ENCODE data around the gene C1orf21. TPM values are rescaled to one million over a fixed set of nuclear protein-coding genes. Genes with fewer than 3 reads are reported as not detected.

C1orf21 gene
- polyA plus RNA-seq, 1 of the 3 experiments (the other 2 are of a cell fraction): 4.8 TPM

DNA sequence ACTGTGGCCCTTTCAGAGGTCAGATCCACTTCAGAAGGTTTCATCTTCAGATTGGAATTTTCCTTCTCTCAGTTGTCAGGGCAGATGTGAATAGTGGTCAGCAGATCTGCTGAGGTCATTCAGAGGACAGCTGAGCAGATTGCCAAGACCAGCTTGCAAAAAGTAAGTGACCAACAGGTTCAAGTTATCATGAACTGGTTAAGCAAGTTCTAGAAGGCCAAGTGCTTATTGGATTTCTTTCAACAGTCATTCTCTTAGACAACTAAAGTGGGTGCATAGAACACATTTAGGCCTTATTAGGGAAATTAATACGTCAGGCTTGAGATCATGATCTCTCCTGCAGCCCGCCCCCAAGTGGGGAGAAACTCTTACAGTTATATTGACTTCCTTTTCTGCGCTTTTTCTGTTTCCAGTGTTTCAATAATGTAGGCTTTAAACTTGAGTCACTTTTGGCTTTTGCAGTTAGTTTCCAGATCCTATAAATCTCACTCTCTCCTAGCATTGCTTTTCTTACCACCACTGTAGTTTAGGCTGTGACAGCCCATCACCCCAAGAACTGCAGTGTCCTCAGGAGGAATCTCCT is 96.4 kb downstream of the C1orf21 start:
- Histone ChIP-seq H3K36me3 (replicated peaks in 1 of 2; ENCODE audit: control insufficient read depth in 1 of 2, insufficient read depth in 2 of 2, low read length in 1 of 2) (peaks cover 0 to 6% of the 10 kb centered on the region in 2 experiments), H3K9me2 (no peaks in the 10 kb centered on the region), H3K27me3 (ENCODE audit: insufficient read depth) (no peaks in the 10 kb centered on the region), H3K4me3 (ENCODE audit: low read depth in 2 of 2, low read length in 1 of 2) (no peak overlapping the region), H3K79me2 (ENCODE audit: insufficient read depth) (peaks cover 4% of the 10 kb centered on the region; the same call in 1 of the 2 replicates), H2AFZ (ENCODE audit: low read depth) (no peak overlapping the region), H4K20me1 (ENCODE audit: insufficient read depth) (no peaks in the 10 kb centered on the region), H3K27ac (ENCODE audit: low read depth in 2 of 2, low read length in 1 of 2) (peak overlapping the region; percentile 11 to 79; a peak in 3 of 4 replicates), H3K4me2 (0 out of 2 replicates have a peak overlapping the region, but pooled peaks have one; percentile 7), H3K4me1 (ENCODE audit: control insufficient read depth in 1 of 2, insufficient read depth in 2 of 2, low read depth in 1 of 2, low read length in 1 of 2) (peaks cover 15 to 48% of the 10 kb centered on the region in 2 experiments; a peak in 3 of 4 replicates), H3K9me3 (no peaks in the 10 kb centered on the region), H3F3A (replicated peaks; ENCODE audit: insufficient read depth) (no peaks in the 10 kb centered on the region), H3K9ac (no peak overlapping the region)
- POLR2A ChIA-PET: no interaction called here
- WGBS (ENCODE audit: low lambda C conversion rate): 84% methylated on average over 3 of the region's 3 CpGs
- CTCF ChIA-PET: interaction anchor here (1.6 kb wide), 1 partner anchor 10 kb away, joined by 5 read pairs; no protein-coding TSS in a partner anchor
- TF ChIP-seq ELF1 (IDR thresholded peaks at IDR 0.05): no peak
- TF ChIP-seq JUND (IDR thresholded peaks at IDR 0.05): 0 out of 2 replicates have a peak, but pooled peaks have one; percentile 6
- TF ChIP-seq RXRA (IDR thresholded peaks at IDR 0.05; ENCODE audit: borderline replicate concordance, low read depth): peak; percentile 77; the same call in 1 of the 2 replicates
- no peak for TF ChIP-seq NFIC (IDR thresholded peaks at IDR 0.05; ENCODE audit: borderline replicate concordance)
- no peak for TF ChIP-seq CHD2 (IDR thresholded peaks at IDR 0.05; ENCODE audit: low read length, partially characterized antibody)
- TF ChIP-seq TCF12 (IDR thresholded peaks at IDR 0.05): peak; percentile 42; the same call in 1 of the 2 replicates
- peak; percentile 13; the same call in 1 of the 2 replicates for TF ChIP-seq POLR2AphosphoS5 (IDR thresholded peaks at IDR 0.05; ENCODE audit: low read depth, low read length)
- DNase-seq: no peak

DNA sequence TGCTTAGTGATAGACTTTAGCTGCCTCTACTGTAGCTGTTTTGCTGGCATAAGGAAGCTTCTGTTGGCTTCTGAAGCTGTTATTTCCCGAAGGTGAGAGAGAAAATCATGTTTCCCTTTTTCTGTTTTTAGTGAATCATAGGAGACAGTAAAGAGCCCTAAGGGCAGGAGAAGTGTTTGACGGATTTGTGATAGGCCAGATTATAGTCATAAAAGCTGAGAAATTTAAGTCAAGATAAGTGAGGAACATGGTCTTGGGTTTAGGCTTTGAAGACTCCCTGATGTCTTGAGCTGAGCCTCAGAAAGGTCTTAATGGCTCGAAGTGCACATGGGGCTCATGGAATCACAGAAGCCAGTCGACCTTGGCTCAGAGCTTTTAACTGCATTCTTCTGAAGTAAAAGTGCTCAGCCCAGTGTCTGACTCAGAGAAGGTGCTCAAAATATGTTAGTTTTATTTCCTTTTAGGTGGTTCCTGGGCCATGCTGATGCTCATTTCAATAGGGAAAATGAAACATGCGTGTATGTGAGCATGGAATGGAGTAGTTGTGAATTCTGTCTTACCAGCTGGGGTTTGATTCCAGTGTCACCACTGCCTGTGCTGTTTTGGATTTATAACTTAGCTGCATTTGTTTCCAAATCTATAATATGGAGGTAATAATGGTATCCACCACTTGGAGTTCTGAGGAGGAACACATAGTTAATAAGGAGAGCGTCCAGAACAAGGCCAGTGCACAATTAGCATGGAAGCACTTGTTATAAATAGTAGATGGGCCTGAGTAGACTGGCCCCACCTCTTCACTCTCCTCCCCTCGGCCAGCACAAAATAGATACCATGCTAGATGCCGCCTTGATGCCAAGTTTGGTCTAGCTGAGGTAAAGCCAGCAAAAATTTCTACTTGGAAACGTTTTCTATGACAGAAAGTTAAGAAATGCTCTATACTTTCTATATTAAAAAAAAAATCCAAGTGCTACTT is 99.2 kb downstream of the C1orf21 start:
- Histone ChIP-seq H3K27ac (ENCODE audit: low read depth in 2 of 2, low read length in 1 of 2) (peak overlapping the region in 1 of 2 experiments; percentile 63; a peak in 2 of 4 replicates), H2AFZ (ENCODE audit: low read depth) (no peak overlapping the region), H3K4me1 (ENCODE audit: control insufficient read depth in 1 of 2, insufficient read depth in 2 of 2, low read depth in 1 of 2, low read length in 1 of 2) (peaks cover 26 to 48% of the 10 kb centered on the region in 2 experiments; a peak in 3 of 4 replicates), H3K9ac (no peak overlapping the region), H3K4me2 (no peak overlapping the region), H3K36me3 (replicated peaks in 1 of 2; ENCODE audit: control insufficient read depth in 1 of 2, insufficient read depth in 2 of 2, low read length in 1 of 2) (no peaks in the 10 kb centered on the region), H3K9me2 (no peaks in the 10 kb centered on the region), H3K79me2 (ENCODE audit: insufficient read depth) (peaks cover 15% of the 10 kb centered on the region), H3F3A (replicated peaks; ENCODE audit: insufficient read depth) (peaks cover 14% of the 10 kb centered on the region), H3K27me3 (ENCODE audit: insufficient read depth) (no peaks in the 10 kb centered on the region), H3K4me3 (ENCODE audit: low read depth in 2 of 2, low read length in 1 of 2) (no peak overlapping the region), H4K20me1 (ENCODE audit: insufficient read depth) (no peaks in the 10 kb centered on the region), H3K9me3 (no peaks in the 10 kb centered on the region)
- no peak for DNase-seq
- no peak for TF ChIP-seq RFX5 (IDR thresholded peaks at IDR 0.05; ENCODE audit: low read length)
- no peak for TF ChIP-seq PBX3 (IDR thresholded peaks at IDR 0.05)
- no peak for TF ChIP-seq RCOR1 (IDR thresholded peaks at IDR 0.05; ENCODE audit: low read length)
- no peak for TF ChIP-seq EP300 (IDR thresholded peaks at IDR 0.05; ENCODE audit: borderline replicate concordance in 1 of 2, low read depth in 1 of 2, low read length in 1 of 2)
- no peak for TF ChIP-seq GATA2 (CRISPR knock-in tag; IDR thresholded peaks at IDR 0.05)
- TF ChIP-seq FOSL2 (IDR thresholded peaks at IDR 0.05; ENCODE audit: borderline replicate concordance, low read depth): no peak
- TF ChIP-seq SIN3A (IDR thresholded peaks at IDR 0.05; ENCODE audit: borderline replicate concordance, low read depth, low read length): no peak
- TF ChIP-seq GABPA (IDR thresholded peaks at IDR 0.05; ENCODE audit: low read depth): no peak
- TF ChIP-seq JUND (IDR thresholded peaks at IDR 0.05): no peak
- no peak for TF ChIP-seq MAX (IDR thresholded peaks at IDR 0.05; ENCODE audit: low read depth)
- TF ChIP-seq, protein P1, sequence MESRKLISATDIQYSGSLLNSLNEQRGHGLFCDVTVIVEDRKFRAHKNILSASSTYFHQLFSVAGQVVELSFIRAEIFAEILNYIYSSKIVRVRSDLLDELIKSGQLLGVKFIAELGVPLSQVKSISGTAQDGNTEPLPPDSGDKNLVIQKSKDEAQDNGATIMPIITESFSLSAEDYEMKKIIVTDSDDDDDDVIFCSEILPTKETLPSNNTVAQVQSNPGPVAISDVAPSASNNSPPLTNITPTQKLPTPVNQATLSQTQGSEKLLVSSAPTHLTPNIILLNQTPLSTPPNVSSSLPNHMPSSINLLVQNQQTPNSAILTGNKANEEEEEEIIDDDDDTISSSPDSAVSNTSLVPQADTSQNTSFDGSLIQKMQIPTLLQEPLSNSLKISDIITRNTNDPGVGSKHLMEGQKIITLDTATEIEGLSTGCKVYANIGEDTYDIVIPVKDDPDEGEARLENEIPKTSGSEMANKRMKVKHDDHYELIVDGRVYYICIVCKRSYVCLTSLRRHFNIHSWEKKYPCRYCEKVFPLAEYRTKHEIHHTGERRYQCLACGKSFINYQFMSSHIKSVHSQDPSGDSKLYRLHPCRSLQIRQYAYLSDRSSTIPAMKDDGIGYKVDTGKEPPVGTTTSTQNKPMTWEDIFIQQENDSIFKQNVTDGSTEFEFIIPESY (IDR thresholded peaks at IDR 0.05; ENCODE audit: borderline replicate concordance, low read depth): no peak
- TF ChIP-seq, protein P2, sequence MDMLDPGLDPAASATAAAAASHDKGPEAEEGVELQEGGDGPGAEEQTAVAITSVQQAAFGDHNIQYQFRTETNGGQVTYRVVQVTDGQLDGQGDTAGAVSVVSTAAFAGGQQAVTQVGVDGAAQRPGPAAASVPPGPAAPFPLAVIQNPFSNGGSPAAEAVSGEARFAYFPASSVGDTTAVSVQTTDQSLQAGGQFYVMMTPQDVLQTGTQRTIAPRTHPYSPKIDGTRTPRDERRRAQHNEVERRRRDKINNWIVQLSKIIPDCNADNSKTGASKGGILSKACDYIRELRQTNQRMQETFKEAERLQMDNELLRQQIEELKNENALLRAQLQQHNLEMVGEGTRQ (IDR thresholded peaks at IDR 0.05; ENCODE audit: borderline replicate concordance, low read depth, low read length): no peak
- no peak for TF ChIP-seq TCF12 (IDR thresholded peaks at IDR 0.05)
- TF ChIP-seq NRF1 (IDR thresholded peaks at IDR 0.05; ENCODE audit: low read depth, low read length): no peak
- TF ChIP-seq FOXM1 (IDR thresholded peaks at IDR 0.05; ENCODE audit: low read depth): no peak
- no peak for TF ChIP-seq FOXJ3 (CRISPR knock-in tag; IDR thresholded peaks at IDR 0.05)
- TF ChIP-seq MEF2A (IDR thresholded peaks at IDR 0.05; ENCODE audit: borderline replicate concordance, low read depth): no peak
- ChIA-PET POLR2A (no interaction called here), CTCF (interaction anchor here (0.7 to 2.3 kb wide), 3 partner anchors 44 to 104 kb away, joined by 3 to 7 read pairs (median 4); no protein-coding TSS in a partner anchor)
- 88% methylated on average over 9 of the region's 9 CpGs for WGBS (ENCODE audit: low lambda C conversion rate)

All from SK-N-SH (cell line).